PC-3 (cell line): ENCODE data around the gene CDH26. TPM values are rescaled to one million over a fixed set of nuclear protein-coding genes. Genes with fewer than 3 reads are reported as not detected.
A peak's percentile ranks its signal among the peaks of the same experiment; 100 is the strongest.

Source experiments
- ATAC-seq: fragments of 200-7000 bp; cut with Tn5 transposase; 2 replicates; pipeline ENCODE4 v1.9.1; 2020; ENCODE audit warnings: mild to moderate bottlenecking, moderate library complexity
- BruUV-seq: library from RNA; stranded (reverse); fragments of 400-500 nt; replicated peaks from 2 replicates; lab custom pipeline; 2021; lab: Mats Ljungman, UMichigan
- CTCF ChIA-PET: fragments of 300-600 bp; sonication (Branson Sonifier 250); formaldehyde crosslinking; loops from one replicate; lab custom pipeline; 2022; ENCODE audit warnings: antibody characterized with exemption; lab: Charles Lee
- POLR2A ChIA-PET: fragments of 300-600 bp; sonication (Branson Sonifier 250); formaldehyde crosslinking; loops from one replicate; lab custom pipeline; 2022; ENCODE audit warnings: antibody characterized with exemption; ENCODE audit not compliant: unreplicated experiment; lab: Charles Lee
- DNase-seq: peaks from one replicate; pipeline ENCODE4 v3.0.0-alpha.2; 2015
- H2AFZ ChIP-seq: fragments of 300-600 bp; sonication (generic); 2 replicates; pipeline ENCODE4 v1.6.0; 2016; ENCODE audit warnings: antibody characterized with exemption, low read length
- H3F3A ChIP-seq: fragments of 300-600 bp; sonication (generic); one replicate; pipeline ENCODE4 v1.6.0; 2017; ENCODE audit warnings: antibody characterized with exemption, low read length, control low read depth, mild to moderate bottlenecking; ENCODE audit not compliant: unreplicated experiment
- H3K27ac ChIP-seq: fragments of 300-600 bp; sonication (generic); 2 replicates; pipeline ENCODE4 v1.5.1; 2016; ENCODE audit warnings: mild to moderate bottlenecking, low read length
- H3K27me3 ChIP-seq: fragments of 300-600 bp; sonication (generic); 2 replicates; pipeline ENCODE4 v1.6.1; 2016; ENCODE audit warnings: low read length, mixed read lengths
- H3K36me3 ChIP-seq: fragments of 300-600 bp; sonication (generic); 2 replicates; pipeline ENCODE4 v1.6.1; 2016; ENCODE audit warnings: low read depth, mixed run types, low read length, mixed read lengths
- H3K4me1 ChIP-seq: fragments of 300-600 bp; sonication (generic); 2 replicates; pipeline ENCODE4 v1.5.1; 2016; ENCODE audit warnings: low read length; ENCODE audit not compliant: insufficient read depth
- H3K4me2 ChIP-seq: fragments of 300-600 bp; sonication (generic); 2 replicates; pipeline ENCODE4 v1.6.0; 2016; ENCODE audit warnings: low read length
- H3K4me3 ChIP-seq: fragments of 300-600 bp; sonication (generic); 2 replicates; pipeline ENCODE4 v1.5.1; 2016; ENCODE audit warnings: mild to moderate bottlenecking, low read length, mixed read lengths
- H3K79me2 ChIP-seq: fragments of 300-600 bp; sonication (generic); 2 replicates; pipeline ENCODE4 v1.6.1; 2017; ENCODE audit warnings: low read length, mixed read lengths
- H3K9ac ChIP-seq: fragments of 300-600 bp; sonication (generic); 2 replicates; pipeline ENCODE4 v1.6.0; 2016; ENCODE audit warnings: mild to moderate bottlenecking, low read length
- H3K9me2 ChIP-seq: fragments of 300-600 bp; sonication (generic); replicated peaks from 2 replicates; pipeline ENCODE4 v1.6.1; 2016; ENCODE audit warnings: mixed run types, low read length, mixed read lengths
- H3K9me3 ChIP-seq: fragments of 300-600 bp; sonication (generic); 2 replicates; pipeline ENCODE4 v1.6.1; 2016; ENCODE audit warnings: low read length, mixed read lengths
- H4K20me1 ChIP-seq: fragments of 300-600 bp; sonication (generic); 2 replicates; pipeline ENCODE4 v1.6.1; 2016; ENCODE audit warnings: low read length, mixed read lengths
- CTCF ChIP-seq: fragments of 300-600 bp; sonication (generic); conservative IDR thresholded peaks from 2 replicates; pipeline ENCODE4 v1.5.1; 2017; ENCODE audit warnings: antibody characterized with exemption, low read depth, mild to moderate bottlenecking, low read length
- EZH2 ChIP-seq: fragments of 300-600 bp; sonication (generic); IDR thresholded peaks from one replicate; pipeline ENCODE4 v1.6.1; 2017; ENCODE audit warnings: antibody characterized with exemption, mild to moderate bottlenecking, low read length; ENCODE audit not compliant: unreplicated experiment
- EZH2phosphoT487 ChIP-seq: fragments of 300-600 bp; sonication (generic); IDR thresholded peaks from 2 replicates; pipeline ENCODE4 v1.6.1; 2018; ENCODE audit warnings: mild to moderate bottlenecking, antibody characterized with exemption, low read length, borderline replicate concordance
- intact Hi-C: fragments of 100-400 bp; cut with micrococcal nuclease; formaldehyde crosslinking; loops from 2 replicates; pipeline ENCODE4 v1.9.0; 2023
- total RNA-seq: library from RNA; depleted of rRNA; stranded (reverse); fragments of >200 nt; gene quantifications from 2 replicates; pipeline ENCODE4 v1.2.3, GENCODE V29; 2014

CDH26 gene
- total RNA-seq, 1 experiment from 2014 or later, result 1.2 TPM

DNA sequence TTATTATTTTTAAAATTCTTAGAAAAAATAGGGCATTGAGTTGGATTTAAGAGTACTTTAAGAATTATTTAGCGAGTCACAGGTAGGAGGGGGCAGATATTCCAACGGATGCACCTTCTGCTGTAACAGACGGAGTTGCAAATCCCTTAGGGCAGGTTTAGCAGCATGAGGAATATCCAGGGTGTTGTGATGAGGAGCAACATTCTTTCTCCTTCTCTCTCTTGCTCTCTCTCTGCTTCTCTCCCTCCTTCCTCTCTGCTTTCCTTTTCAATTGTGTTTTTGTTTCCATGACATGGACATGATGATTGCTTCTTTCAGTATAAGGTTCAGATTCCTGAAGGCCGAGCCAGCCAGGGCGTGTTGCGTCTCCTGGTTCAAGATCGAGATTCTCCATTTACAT is 28.9 kb downstream of the CDH26 start:
- TF ChIP-seq CTCF (no peak), EZH2phosphoT487 (no peak), EZH2 (no peak)
- Histone ChIP-seq H3K4me1 (peaks cover 32% of the 10 kb centered on the region), H3K27ac (peak overlapping the region; percentile 73), H3F3A (no peaks in the 10 kb centered on the region), H3K9ac (no peak overlapping the region), H3K27me3 (no peaks in the 10 kb centered on the region), H2AFZ (peak overlapping the region; percentile 43; the same call in 1 of the 2 replicates), H3K4me3 (no peak overlapping the region), H3K4me2 (peak overlapping the region; percentile 55), H3K79me2 (no peaks in the 10 kb centered on the region), H3K36me3 (no peaks in the 10 kb centered on the region), H3K9me3 (no peaks in the 10 kb centered on the region), H4K20me1 (no peaks in the 10 kb centered on the region), H3K9me2 (no peaks in the 10 kb centered on the region)
- ATAC-seq (no peak), DNase-seq (peak; percentile 41)
- intact Hi-C loops, result no loop called here
- ChIA-PET CTCF (no interaction called here), POLR2A (no interaction called here)
- no TSS peak for BruUV-seq

DNA sequence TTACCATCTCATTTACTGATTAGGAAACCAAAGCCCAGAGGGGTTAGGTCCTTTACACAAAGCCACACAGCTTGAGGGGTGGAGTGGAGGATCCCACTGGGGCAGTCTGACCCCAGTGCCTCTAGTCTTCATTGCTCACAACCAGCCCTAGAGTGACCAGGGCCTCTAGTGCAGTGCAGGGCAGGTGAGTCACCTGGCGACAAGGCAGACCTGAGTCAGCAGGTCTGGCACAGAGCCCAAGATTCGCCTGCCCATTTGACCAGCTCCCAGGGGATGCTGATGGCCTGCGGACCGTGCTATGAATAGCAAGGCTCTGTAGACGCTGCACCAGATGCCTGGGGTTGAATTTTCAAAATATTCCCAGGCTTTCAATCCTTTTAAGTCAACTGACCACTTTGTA is 29.9 kb downstream of the CDH26 start:
- intact Hi-C loops, result loop anchor here (2.0 kb wide), 1 partner anchor 31 kb away; no protein-coding TSS in a partner anchor
- ATAC-seq, result peak; percentile 92
- peak; percentile 97 for DNase-seq
- POLR2A ChIA-PET, result interaction anchor here (0.6 kb wide), 1 partner anchor 230 kb away, joined by 3 read pairs; no protein-coding TSS in a partner anchor
- Histone ChIP-seq H3K9ac (no peak overlapping the region; the same call in 1 of the 2 replicates), H3K4me3 (peak overlapping the region; percentile 44; the same call in 1 of the 2 replicates), H3K4me2 (peak overlapping the region; percentile 55), H3K36me3 (no peaks in the 10 kb centered on the region), H3K27ac (peak overlapping the region; percentile 73), H2AFZ (no peak overlapping the region), H3K4me1 (peaks cover 36% of the 10 kb centered on the region), H4K20me1 (no peaks in the 10 kb centered on the region), H3K27me3 (no peaks in the 10 kb centered on the region), H3K9me3 (no peaks in the 10 kb centered on the region), H3F3A (no peaks in the 10 kb centered on the region), H3K79me2 (no peaks in the 10 kb centered on the region), H3K9me2 (no peaks in the 10 kb centered on the region)
- no TSS peak for BruUV-seq
- TF ChIP-seq EZH2, result no peak
- TF ChIP-seq CTCF, result no peak
- no peak for TF ChIP-seq EZH2phosphoT487
- CTCF ChIA-PET, result interaction anchor here (0.5 kb wide), 1 partner anchor 205 kb away, joined by 7 read pairs; no protein-coding TSS in a partner anchor

DNA sequence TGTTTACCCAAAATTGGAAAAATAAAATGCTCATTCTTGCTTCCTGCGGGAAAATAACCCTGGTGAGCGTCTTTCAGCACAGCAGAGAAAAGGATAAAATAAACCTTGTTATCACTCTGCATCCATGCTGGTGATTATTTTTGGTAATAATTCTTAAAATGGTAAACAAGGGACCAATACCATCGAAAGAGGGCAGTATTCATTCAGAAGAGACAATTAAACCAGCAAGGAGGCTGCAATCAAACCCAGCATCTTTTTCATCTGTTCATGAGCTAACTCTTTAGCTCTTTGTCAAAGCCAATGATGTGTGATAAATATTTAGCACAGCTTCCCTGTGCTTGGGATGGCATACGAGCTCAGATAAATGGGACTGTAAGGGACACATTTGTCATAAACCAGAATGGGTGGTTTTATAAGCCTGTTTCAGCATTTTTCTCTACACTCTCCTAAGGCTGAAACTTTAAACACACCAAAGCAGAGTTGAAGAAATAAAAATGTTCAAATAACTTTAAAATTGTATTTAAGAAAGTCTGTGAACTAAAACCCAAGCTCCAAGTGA is 34.4 kb downstream of the CDH26 start:
- no peak for ATAC-seq
- CTCF ChIA-PET, result interaction anchor here (0.6 to 2.0 kb wide), 3 partner anchors 57 to 1891 kb away, joined by 3 to 20 read pairs (median 6); no protein-coding TSS in a partner anchor
- Histone ChIP-seq H3K79me2 (no peaks in the 10 kb centered on the region), H3K4me1 (peaks cover 46% of the 10 kb centered on the region), H3K9ac (no peak overlapping the region), H4K20me1 (no peaks in the 10 kb centered on the region), H3K36me3 (no peaks in the 10 kb centered on the region), H3K4me3 (no peak overlapping the region), H3K9me3 (no peaks in the 10 kb centered on the region), H2AFZ (no peak overlapping the region), H3F3A (no peaks in the 10 kb centered on the region), H3K27ac (no peak overlapping the region), H3K27me3 (no peaks in the 10 kb centered on the region), H3K4me2 (no peak overlapping the region), H3K9me2 (no peaks in the 10 kb centered on the region)
- POLR2A ChIA-PET, result no interaction called here
- intact Hi-C loops, result loop anchor here (1.0 kb wide), 1 partner anchor 58 kb away; no protein-coding TSS in a partner anchor
- no TSS peak for BruUV-seq
- TF ChIP-seq CTCF (peak; percentile 61), EZH2 (no peak), EZH2phosphoT487 (no peak)
- DNase-seq, result peak; percentile 46
